ENCODE results near the gene ZIC1. TPM values are rescaled to one million over a fixed set of nuclear protein-coding genes. Genes with fewer than 3 reads are reported as not detected.

ZIC1 gene
- total and polyA plus RNA-seq, 4 experiments from 2014 or later = not detected

DNA sequence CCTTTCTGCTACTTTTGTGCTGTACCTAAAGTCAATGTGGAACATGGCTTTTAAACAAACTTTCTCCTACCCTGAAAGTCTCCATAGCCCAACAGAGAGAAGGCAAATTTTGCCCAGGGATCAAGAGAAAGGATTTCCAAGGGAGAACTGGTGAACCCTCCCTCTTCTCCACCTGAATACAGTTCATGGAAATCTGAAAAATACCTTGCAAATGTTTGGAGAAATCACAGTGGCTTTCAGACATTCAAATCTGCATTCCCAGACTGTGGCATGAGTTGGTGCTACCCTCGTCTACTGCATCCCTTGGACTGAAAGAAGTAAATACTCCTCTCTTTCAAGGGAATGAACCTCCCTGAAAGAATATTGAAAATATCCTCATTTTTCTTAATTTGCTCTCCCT is 41.5 kb upstream of the ZIC1 start:
- intact Hi-C loops (cut with micrococcal nuclease) = no loop called here
- Histone ChIP-seq H3K4me1 (ENCODE audit: insufficient read depth, low read length) (no peaks in the 10 kb centered on the region), H3K27me3 (ENCODE audit: insufficient read depth, low read length) (peaks cover 15% of the 10 kb centered on the region), H3K4me3 (ENCODE audit: low read length in 2 of 2) (no peak overlapping the region), H3K9me3 (ENCODE audit: control insufficient read depth in 1 of 2, low read length in 2 of 2) (no peaks in the 10 kb centered on the region), H3K36me3 (ENCODE audit: insufficient read depth, low read length) (no peaks in the 10 kb centered on the region), H3K27ac (ENCODE audit: low read depth, low read length) (no peak overlapping the region)
- Mint-ChIP-seq H3K9me3 (peaks cover 0 to 27% (median 19%) of the 10 kb centered on the region in 8 donors), H3K36me3 (peaks cover 0 to 9% of the 10 kb centered on the region in 2 donors), H3K4me3 (no peak overlapping the region), H3K27ac (no peak overlapping the region), H3K27me3 (peaks cover 37% of the 10 kb centered on the region in 2 donors), H3K4me1 (no peaks in the 10 kb centered on the region)
- CTCF ChIA-PET (ENCODE audit: partially characterized antibody) = no interaction called here
- no peak for DNase-seq
- POLR2A ChIA-PET (ENCODE audit: partially characterized antibody) = no interaction called here

- Mint-ChIP-seq H3K9me3 (peaks cover 0 to 31% (median 20%) of the 10 kb centered on the region in 8 donors), H3K4me3 (no peak overlapping the region), H3K36me3 (peaks cover 0 to 9% of the 10 kb centered on the region in 2 donors), H3K27me3 (peaks cover 38 to 41% of the 10 kb centered on the region in 2 donors), H3K27ac (no peak overlapping the region), H3K4me1 (no peaks in the 10 kb centered on the region)
- Histone ChIP-seq H3K4me1 (ENCODE audit: insufficient read depth, low read length) (no peaks in the 10 kb centered on the region), H3K4me3 (ENCODE audit: low read length in 2 of 2) (no peak overlapping the region), H3K27me3 (ENCODE audit: insufficient read depth, low read length) (peaks cover 16% of the 10 kb centered on the region), H3K9me3 (ENCODE audit: control insufficient read depth in 1 of 2, low read length in 2 of 2) (no peaks in the 10 kb centered on the region), H3K36me3 (ENCODE audit: insufficient read depth, low read length) (no peaks in the 10 kb centered on the region), H3K27ac (ENCODE audit: low read depth, low read length) (no peak overlapping the region)
- ChIA-PET CTCF (ENCODE audit: partially characterized antibody) (no interaction called here), POLR2A (ENCODE audit: partially characterized antibody) (no interaction called here)
- intact Hi-C loops (cut with micrococcal nuclease) = no loop called here
- no peak for DNase-seq
These were observed 41.0 kb upstream of the ZIC1 start for GRCh38 chr3:147368151-147368550.

DNA sequence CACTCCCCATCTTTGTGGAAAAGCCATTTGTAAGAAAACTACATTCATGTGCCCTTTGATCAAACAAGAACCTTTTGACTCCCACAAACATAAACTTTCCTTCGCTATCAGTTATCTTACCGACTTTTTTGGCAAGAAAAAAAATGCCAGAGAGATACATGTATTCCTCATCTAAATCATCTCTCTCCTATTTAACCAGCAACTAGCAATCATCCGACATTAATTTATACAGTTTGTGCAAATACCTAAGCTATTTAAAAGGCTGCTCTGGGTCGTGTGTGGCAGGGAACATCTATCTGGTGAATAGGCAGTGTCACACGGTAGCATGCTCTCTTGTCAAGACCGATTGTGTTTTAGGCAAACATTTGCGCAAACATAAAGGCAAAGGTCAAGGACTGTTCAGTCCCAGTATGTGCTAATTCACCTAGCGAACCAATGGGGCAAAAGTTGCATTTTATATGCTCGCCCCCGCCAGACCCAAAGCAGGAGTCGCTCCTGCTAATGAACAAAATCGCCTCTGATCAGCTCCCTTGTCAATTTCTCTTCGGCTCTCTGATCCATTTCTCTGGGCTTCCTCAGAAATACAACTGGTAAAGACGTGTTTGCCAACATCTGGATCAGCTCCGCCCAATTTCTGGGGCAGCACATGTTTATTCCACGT is 40.5 kb upstream of the ZIC1 start:
- CTCF ChIA-PET (ENCODE audit: partially characterized antibody) = no interaction called here
- DNase-seq = no peak
- Mint-ChIP-seq H3K27me3 (peaks cover 42 to 45% of the 10 kb centered on the region in 2 donors), H3K27ac (no peak overlapping the region), H3K4me1 (no peaks in the 10 kb centered on the region), H3K4me3 (no peak overlapping the region), H3K36me3 (peaks cover 0 to 9% of the 10 kb centered on the region in 2 donors), H3K9me3 (peaks cover 0 to 36% (median 21%) of the 10 kb centered on the region in 8 donors)
- POLR2A ChIA-PET (ENCODE audit: partially characterized antibody) = no interaction called here
- no peaks in the 10 kb centered on the region for H3K9me3 ChIP-seq (ENCODE audit: control insufficient read depth in 1 of 2, low read length in 2 of 2)
- no peak overlapping the region for H3K4me3 ChIP-seq (ENCODE audit: low read length in 2 of 2)
- intact Hi-C loops (cut with micrococcal nuclease) = no loop called here
- no peaks in the 10 kb centered on the region for H3K36me3 ChIP-seq (ENCODE audit: insufficient read depth, low read length)
- no peak overlapping the region for H3K27ac ChIP-seq (ENCODE audit: low read depth, low read length)
- H3K27me3 ChIP-seq (ENCODE audit: insufficient read depth, low read length) = peaks cover 16% of the 10 kb centered on the region
- H3K4me1 ChIP-seq (ENCODE audit: insufficient read depth, low read length) = no peaks in the 10 kb centered on the region

DNA sequence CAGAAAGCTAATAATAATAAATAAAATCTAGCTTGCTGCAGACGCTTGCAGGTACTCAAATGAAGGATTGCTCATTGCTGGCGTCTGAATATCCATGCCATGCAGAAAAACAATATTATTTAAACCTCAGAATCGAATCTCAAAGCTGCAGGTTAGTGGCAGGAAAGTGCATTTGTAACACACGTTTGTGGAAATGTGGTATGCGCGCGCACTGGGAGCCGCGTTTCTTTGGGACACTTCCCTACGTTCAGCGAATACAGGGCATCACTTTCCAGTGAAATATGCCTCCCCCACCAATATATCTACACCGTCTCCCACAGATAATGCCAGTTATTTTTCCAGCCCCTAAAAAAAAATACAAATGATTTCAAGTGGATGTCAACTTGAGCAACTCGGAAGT is 39.9 kb upstream of the ZIC1 start:
- CTCF ChIA-PET (ENCODE audit: partially characterized antibody) = no interaction called here
- intact Hi-C loops (cut with micrococcal nuclease) = no loop called here
- H3K9me3 ChIP-seq (ENCODE audit: control insufficient read depth in 1 of 2, low read length in 2 of 2) = no peaks in the 10 kb centered on the region

DNA sequence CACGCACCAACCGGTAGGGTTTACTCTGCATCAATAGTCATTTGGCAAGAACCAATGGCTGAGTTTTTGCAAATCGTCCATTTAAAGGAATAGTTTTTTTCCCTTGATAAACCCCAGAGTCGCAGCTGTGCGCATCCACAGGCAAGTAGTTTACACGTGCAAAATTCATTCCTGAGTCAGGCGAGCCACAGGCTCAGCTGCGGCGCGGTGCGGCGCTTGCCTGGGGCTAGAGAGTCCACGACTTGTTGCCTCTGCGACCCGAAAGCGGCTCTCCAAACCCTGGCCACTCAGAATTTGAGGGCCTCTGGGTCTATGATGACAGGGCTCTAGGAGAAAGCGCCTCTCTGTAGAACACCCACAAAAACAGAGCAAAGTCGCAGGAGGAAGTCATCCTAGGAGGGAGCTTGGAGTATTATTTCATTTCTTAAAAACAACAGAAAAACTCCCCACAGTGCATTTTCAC is 39.5 kb upstream of the ZIC1 start:
- CTCF ChIA-PET (ENCODE audit: partially characterized antibody) = no interaction called here
- Mint-ChIP-seq H3K9me3 (peaks cover 0 to 41% (median 25%) of the 10 kb centered on the region in 8 donors), H3K27me3 (peaks cover 45 to 48% of the 10 kb centered on the region in 2 donors), H3K36me3 (peaks cover 0 to 9% of the 10 kb centered on the region in 2 donors), H3K4me1 (no peaks in the 10 kb centered on the region), H3K27ac (no peak overlapping the region), H3K4me3 (no peak overlapping the region)
- Histone ChIP-seq H3K27ac (ENCODE audit: low read depth, low read length) (no peak overlapping the region), H3K27me3 (ENCODE audit: insufficient read depth, low read length) (peaks cover 16% of the 10 kb centered on the region), H3K9me3 (ENCODE audit: control insufficient read depth in 1 of 2, low read length in 2 of 2) (no peaks in the 10 kb centered on the region), H3K4me1 (ENCODE audit: insufficient read depth, low read length) (no peaks in the 10 kb centered on the region), H3K36me3 (ENCODE audit: insufficient read depth, low read length) (no peaks in the 10 kb centered on the region), H3K4me3 (ENCODE audit: low read length in 2 of 2) (no peak overlapping the region)
- intact Hi-C loops (cut with micrococcal nuclease) = no loop called here
- no peak for DNase-seq
- POLR2A ChIA-PET (ENCODE audit: partially characterized antibody) = no interaction called here

More for the DNA sequence above, 39.9 kb upstream of the ZIC1 start:
- H3K36me3 ChIP-seq (ENCODE audit: insufficient read depth, low read length) = no peaks in the 10 kb centered on the region
- no peak for DNase-seq
- Mint-ChIP-seq H3K36me3 (peaks cover 0 to 9% of the 10 kb centered on the region in 2 donors), H3K27ac (no peak overlapping the region), H3K4me3 (no peak overlapping the region), H3K4me1 (no peaks in the 10 kb centered on the region), H3K9me3 (peaks cover 0 to 41% (median 23%) of the 10 kb centered on the region in 8 donors), H3K27me3 (peaks cover 44 to 46% of the 10 kb centered on the region in 2 donors)
- H3K27ac ChIP-seq (ENCODE audit: low read depth, low read length) = no peak overlapping the region
- no peaks in the 10 kb centered on the region for H3K4me1 ChIP-seq (ENCODE audit: insufficient read depth, low read length)
- no peak overlapping the region for H3K4me3 ChIP-seq (ENCODE audit: low read length in 2 of 2)
- H3K27me3 ChIP-seq (ENCODE audit: insufficient read depth, low read length) = peaks cover 16% of the 10 kb centered on the region
- POLR2A ChIA-PET (ENCODE audit: partially characterized antibody) = no interaction called here

- POLR2A ChIA-PET (ENCODE audit: partially characterized antibody) = no interaction called here
- Mint-ChIP-seq H3K36me3 (peaks cover 0 to 9% of the 10 kb centered on the region in 2 donors), H3K9me3 (peaks cover 0 to 41% (median 24%) of the 10 kb centered on the region in 8 donors), H3K4me3 (no peak overlapping the region), H3K4me1 (no peaks in the 10 kb centered on the region), H3K27me3 (peaks cover 42 to 52% of the 10 kb centered on the region in 2 donors), H3K27ac (no peak overlapping the region)
- no peak for DNase-seq
- CTCF ChIA-PET (ENCODE audit: partially characterized antibody) = no interaction called here
- no peak overlapping the region for H3K27ac ChIP-seq (ENCODE audit: low read depth, low read length)
- no peak overlapping the region for H3K4me3 ChIP-seq (ENCODE audit: low read length in 2 of 2)
- no peaks in the 10 kb centered on the region for H3K36me3 ChIP-seq (ENCODE audit: insufficient read depth, low read length)
- H3K27me3 ChIP-seq (ENCODE audit: insufficient read depth, low read length) = peaks cover 16% of the 10 kb centered on the region
- no peaks in the 10 kb centered on the region for H3K4me1 ChIP-seq (ENCODE audit: insufficient read depth, low read length)
- intact Hi-C loops (cut with micrococcal nuclease) = no loop called here
- no peaks in the 10 kb centered on the region for H3K9me3 ChIP-seq (ENCODE audit: control insufficient read depth in 1 of 2, low read length in 2 of 2)
These were observed 38.8 kb upstream of the ZIC1 start for GRCh38 chr3:147370349-147370748.

DNA sequence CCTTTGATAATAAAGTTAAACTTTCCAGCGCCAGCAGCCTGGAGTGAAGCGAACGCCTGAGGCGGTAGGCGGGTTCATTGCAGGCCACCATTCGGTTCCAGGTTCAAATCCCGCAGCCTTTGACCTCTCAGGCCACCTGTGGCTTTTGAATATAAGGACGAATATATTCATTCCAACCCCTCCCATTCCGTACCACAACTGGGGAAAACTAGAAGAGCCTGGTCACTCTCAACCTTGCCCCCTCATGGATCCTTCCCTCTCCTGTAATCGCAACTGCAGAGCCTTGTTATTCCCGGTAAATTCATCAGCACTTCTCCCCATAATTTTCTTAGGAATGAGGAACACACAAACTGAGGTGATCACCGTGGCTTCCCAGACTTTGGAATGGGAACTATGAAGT is 38.0 kb upstream of the ZIC1 start:
- ChIA-PET POLR2A (ENCODE audit: partially characterized antibody) (no interaction called here), CTCF (ENCODE audit: partially characterized antibody) (no interaction called here)
- no peak overlapping the region for H3K4me3 Mint-ChIP-seq
- no peaks in the 10 kb centered on the region for H3K4me1 Mint-ChIP-seq
- H3K9me3 Mint-ChIP-seq = peaks cover 0 to 41% (median 24%) of the 10 kb centered on the region in 8 donors
- intact Hi-C loops (cut with micrococcal nuclease) = no loop called here
- no peak overlapping the region for H3K27ac ChIP-seq (ENCODE audit: low read depth, low read length)
- no peak overlapping the region for H3K27ac Mint-ChIP-seq
- H3K9me3 ChIP-seq (ENCODE audit: control insufficient read depth in 1 of 2, low read length in 2 of 2) = no peaks in the 10 kb centered on the region
- H3K27me3 Mint-ChIP-seq = peaks cover 44 to 54% of the 10 kb centered on the region in 2 donors
- no peaks in the 10 kb centered on the region for H3K4me1 ChIP-seq (ENCODE audit: insufficient read depth, low read length)
- H3K27me3 ChIP-seq (ENCODE audit: insufficient read depth, low read length) = peaks cover 16% of the 10 kb centered on the region
- peaks cover 0 to 9% of the 10 kb centered on the region in 2 donors for H3K36me3 Mint-ChIP-seq
- H3K4me3 ChIP-seq (ENCODE audit: low read length in 2 of 2) = no peak overlapping the region
- no peak for DNase-seq
- H3K36me3 ChIP-seq (ENCODE audit: insufficient read depth, low read length) = no peaks in the 10 kb centered on the region

Measured in CD4-positive, alpha-beta memory T cell (primary cell).